ENCODE data around the gene ASTN2.

- TF ChIP-seq, protein P1, sequence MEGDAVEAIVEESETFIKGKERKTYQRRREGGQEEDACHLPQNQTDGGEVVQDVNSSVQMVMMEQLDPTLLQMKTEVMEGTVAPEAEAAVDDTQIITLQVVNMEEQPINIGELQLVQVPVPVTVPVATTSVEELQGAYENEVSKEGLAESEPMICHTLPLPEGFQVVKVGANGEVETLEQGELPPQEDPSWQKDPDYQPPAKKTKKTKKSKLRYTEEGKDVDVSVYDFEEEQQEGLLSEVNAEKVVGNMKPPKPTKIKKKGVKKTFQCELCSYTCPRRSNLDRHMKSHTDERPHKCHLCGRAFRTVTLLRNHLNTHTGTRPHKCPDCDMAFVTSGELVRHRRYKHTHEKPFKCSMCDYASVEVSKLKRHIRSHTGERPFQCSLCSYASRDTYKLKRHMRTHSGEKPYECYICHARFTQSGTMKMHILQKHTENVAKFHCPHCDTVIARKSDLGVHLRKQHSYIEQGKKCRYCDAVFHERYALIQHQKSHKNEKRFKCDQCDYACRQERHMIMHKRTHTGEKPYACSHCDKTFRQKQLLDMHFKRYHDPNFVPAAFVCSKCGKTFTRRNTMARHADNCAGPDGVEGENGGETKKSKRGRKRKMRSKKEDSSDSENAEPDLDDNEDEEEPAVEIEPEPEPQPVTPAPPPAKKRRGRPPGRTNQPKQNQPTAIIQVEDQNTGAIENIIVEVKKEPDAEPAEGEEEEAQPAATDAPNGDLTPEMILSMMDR (IDR thresholded peaks at IDR 0.05 in 2 of 3, conservative IDR thresholded peaks at IDR 0.05 in 1 of 3; ENCODE audit: control insufficient read depth in 2 of 3, extremely low read depth in 1 of 3, insufficient read depth in 1 of 3, low read depth in 3 of 3, low read length in 3 of 3), result no peak
- TF ChIP-seq CHD1 (IDR thresholded peaks at IDR 0.05; ENCODE audit: low read depth, low read length) (no peak), EZH2 (IDR thresholded peaks at IDR 0.05; ENCODE audit: borderline replicate concordance, control insufficient read depth, low read depth, low read length) (no peak)
Measured at GRCh38 chr9:116549786-116550660, 864.8 kb downstream of the ASTN2 start.
